K562 (cell line): Measurements from ENCODE around the gene CLUH. TPM values are rescaled to one million over a fixed set of nuclear protein-coding genes. Genes with fewer than 3 reads are reported as not detected.
A peak's percentile ranks its signal among the peaks of the same experiment; 100 is the strongest.

Source experiments
- ATAC-seq: fragments of 200-7000 bp; cut with Tn5 transposase; 3 replicates; pipeline ENCODE4 v1.9.1; 2020; ENCODE audit warnings: moderate library complexity
- BruUV-seq: library from RNA; stranded (reverse); fragments of 400-500 nt; replicated peaks from 2 replicates; lab custom pipeline; 2021; lab: Mats Ljungman, UMichigan
- CTCF ChIA-PET: fragments of 300-600 bp; formaldehyde crosslinking; extraction: SDS; loops from one replicate; lab custom pipeline; 2021; ENCODE audit warnings: low intra/inter-chr PET ratio; lab: Yijun Ruan, JAX
- POLR2A ChIA-PET: fragments of 300-600, 350-650 bp; sonication (Branson Sonifier 250); formaldehyde crosslinking; extraction: SDS; loops from one replicate; lab custom pipeline; 2021; ENCODE audit warnings: antibody characterized with exemption, inconsistent platforms; lab: Yijun Ruan, JAX
- DNase-seq, 4 experiments: peaks; one replicate each; pipeline versions ENCODE4 v3.0.0 to v3.0.0-alpha.2; 2011 to 2018; ENCODE audit warnings: low spot score in 3 of 4, mixed read lengths in 3 of 4; ENCODE audit errors: extremely low read depth in 1 of 4
- FAIRE-seq: peaks from 2 replicates; lab custom pipeline; 2011; peaks lifted over from hg19 to GRCh38; lab: Jason Lieb, UNC
- H2AFZ ChIP-seq: 2 replicates; pipeline ENCODE4 v1.6.0; 2011; ENCODE audit warnings: low read depth, low read length, control low read depth, inconsistent platforms
- H3K27ac ChIP-seq: fragments of 200-600 bp; 3 replicates; pipeline ENCODE4 v1.8.0; 2011; ENCODE audit warnings: low read depth, mild to moderate bottlenecking, control low read depth, inconsistent platforms, low read length, moderate library complexity, mixed read lengths; ENCODE audit errors: extremely low read depth
- H3K27me3 ChIP-seq, 2 experiments: fragments of 300-600 bp in 1 of 2; 2 replicates in 1 of 2; 3 replicates in 1 of 2; pipeline versions ENCODE4 v1.6.0 to v1.8.0; 2011; ENCODE audit warnings: inconsistent platforms in 2 of 2, low read length in 2 of 2, mild to moderate bottlenecking in 1 of 2, mixed read lengths in 1 of 2, moderate library complexity in 1 of 2; ENCODE audit not compliant: control insufficient read depth in 2 of 2, insufficient read depth in 2 of 2
- H3K36me3 ChIP-seq: fragments of 300-600 bp; 3 replicates; pipeline ENCODE4 v1.8.0; 2011; ENCODE audit warnings: mild to moderate bottlenecking, low read length, inconsistent platforms; ENCODE audit not compliant: control insufficient read depth, insufficient read depth
- H3K4me1 ChIP-seq, 2 experiments: fragments of 200-600 bp in 1 of 2; replicated peaks in 1 of 2; 2 replicates in 1 of 2; 3 replicates in 1 of 2; pipeline versions ENCODE4 v1.5.1 to v1.8.0; 2011; ENCODE audit warnings: inconsistent platforms in 2 of 2, low read length in 2 of 2, mild to moderate bottlenecking in 1 of 2, mixed read lengths in 1 of 2, moderate library complexity in 1 of 2; ENCODE audit not compliant: control insufficient read depth in 2 of 2, insufficient read depth in 2 of 2
- H3K4me2 ChIP-seq: 2 replicates; pipeline ENCODE4 v1.6.1; 2011; ENCODE audit warnings: low read length, control low read depth, inconsistent platforms, mixed read lengths; ENCODE audit not compliant: insufficient read depth
- H3K4me3 ChIP-seq: fragments of 200-600 bp; sonication (generic), shearing (Covaris generic); 2 replicates; pipeline ENCODE4 v1.5.1; 2016; ENCODE audit warnings: control low read depth, inconsistent platforms
- H3K79me2 ChIP-seq: fragments of 200-600 bp; 3 replicates; pipeline ENCODE4 v1.8.0; 2011; ENCODE audit warnings: low read length, inconsistent platforms; ENCODE audit not compliant: control insufficient read depth, insufficient read depth
- H3K9ac ChIP-seq, 2 experiments: 2 replicates each; pipeline versions ENCODE4 v1.6.0 to v1.6.1; 2011; ENCODE audit warnings: low read depth in 2 of 2, low read length in 2 of 2, control low read depth in 1 of 2, inconsistent platforms in 1 of 2, mild to moderate bottlenecking in 1 of 2, mixed read lengths in 1 of 2; ENCODE audit not compliant: insufficient read depth in 1 of 2
- H3K9me1 ChIP-seq: one replicate; pipeline ENCODE4 v1.6.0; 2011; ENCODE audit warnings: inconsistent platforms, mild to moderate bottlenecking, low read length, moderate library complexity; ENCODE audit not compliant: control insufficient read depth, insufficient read depth
- H3K9me3 ChIP-seq: replicated peaks from 2 replicates; pipeline ENCODE4 v1.5.1; 2011; ENCODE audit warnings: low read depth, low read length, inconsistent platforms; ENCODE audit not compliant: control insufficient read depth, insufficient read depth
- H4K20me1 ChIP-seq: replicated peaks from 2 replicates; pipeline ENCODE4 v1.6.1; 2011; ENCODE audit warnings: low read length, inconsistent platforms, mixed read lengths; ENCODE audit not compliant: control insufficient read depth, insufficient read depth
- CHD4 ChIP-seq: fragments of 200-600 bp; sonication (generic); IDR thresholded peaks from 3 replicates; pipeline ENCODE4 v1.6.1; 2012; ENCODE audit warnings: low read depth, mild to moderate bottlenecking, mixed read lengths, low read length, inconsistent platforms; ENCODE audit not compliant: insufficient read depth, insufficient replicate concordance, poor library complexity, severe bottlenecking
- DACH1 ChIP-seq: fragments of 450-650 bp; IDR thresholded peaks from 2 replicates; pipeline ENCODE4 v1.6.1; 2018; ENCODE audit not compliant: partially characterized antibody
- IFI16 ChIP-seq: fragments of 250-450 bp; sonication (Bioruptor Pico); IDR thresholded peaks from 2 replicates; pipeline ENCODE4 v2.1.2; 2022; ENCODE audit warnings: mild to moderate bottlenecking, inconsistent platforms
- POLR2G ChIP-seq: fragments of 200-400 bp; formaldehyde crosslinking; IDR thresholded peaks from 2 replicates; pipeline ENCODE4 v1.6.1; 2017; ENCODE audit warnings: low read depth, mild to moderate bottlenecking, antibody characterized with exemption, low read length, moderate library complexity
- PTRF ChIP-seq: fragments of 450-650 bp; IDR thresholded peaks from 2 replicates; pipeline ENCODE4 v1.6.1; 2016; ENCODE audit warnings: mild to moderate bottlenecking, missing genetic modification characterization, missing compliant biosample characterization
- ZBTB12 ChIP-seq: fragments of 250-450 bp; sonication (Bioruptor Pico); IDR thresholded peaks from 2 replicates; pipeline ENCODE4 v1.4.0; 2020
- WGBS: fragments of 100-300 bp; shearing (Covaris generic); methylation state at CpG from one replicate; pipeline ENCODE4 v1.1.6; 2016; ENCODE audit warnings: low coverage, mixed read lengths; ENCODE audit not compliant: insufficient coverage; ENCODE audit errors: missing lambda C conversion rate; 5-methylcytosine and 5-hydroxymethylcytosine counted together
- in situ Hi-C: fragments of 300-500 bp; cut with MboI; formaldehyde crosslinking; loops from 4 replicates; pipeline ENCODE4 v1.15.0; 2018; ENCODE audit warnings: inconsistent platforms, mixed read lengths
- intact Hi-C: fragments of 100-400 bp; cut with micrococcal nuclease; formaldehyde crosslinking; loops from 2 replicates; pipeline ENCODE4 v1.14.2; 2022
- polyA plus RNA-seq, 8 experiments: library from polyadenylated mRNA; depleted of rRNA in 4 of 8; stranded (reverse) in 5 of 8; unstranded in 3 of 8; fragments of >200 nt; fragmentation: Nextera tagmentation in 2 of 8; fragmentation: Illumina TruSeq in 1 of 8; extraction: Ambion mirVana in 2 of 8; extraction: Trizol in 1 of 8; gene quantifications; 2 replicates each; pipeline versions ENCODE4 v1.2.1 to v1.2.3, GENCODE V29; 2011 to 2014; ENCODE audit warnings: inconsistent platforms in 1 of 8, missing spikeins in 1 of 8
- total RNA-seq, 7 experiments: library from RNA; depleted of rRNA in 6 of 7; stranded (reverse); fragments of >200 nt in 6 of 7; fragmentation: Illumina TruSeq in 2 of 7; extraction: Trizol in 2 of 7; gene quantifications; 2 replicates each; pipeline versions ENCODE4 v1.2.1 to v1.2.3, GENCODE V29; 2011 to 2021; ENCODE audit warnings: low replicate concordance in 1 of 7
- TF ChIP-seq, protein P1 (sequence below): fragments of 250-450 bp; sonication (Bioruptor Pico); IDR thresholded peaks from 2 replicates; pipeline ENCODE4 v1.8.0; 2022; ENCODE audit warnings: inconsistent platforms

Gene CLUH
- total and polyA plus RNA-seq, 9 of the 15 experiments (the other 6 are each of a cell fraction or from before 2014, with no cell fraction given): 0.21 to 140 (median 33.2) TPM

DNA sequence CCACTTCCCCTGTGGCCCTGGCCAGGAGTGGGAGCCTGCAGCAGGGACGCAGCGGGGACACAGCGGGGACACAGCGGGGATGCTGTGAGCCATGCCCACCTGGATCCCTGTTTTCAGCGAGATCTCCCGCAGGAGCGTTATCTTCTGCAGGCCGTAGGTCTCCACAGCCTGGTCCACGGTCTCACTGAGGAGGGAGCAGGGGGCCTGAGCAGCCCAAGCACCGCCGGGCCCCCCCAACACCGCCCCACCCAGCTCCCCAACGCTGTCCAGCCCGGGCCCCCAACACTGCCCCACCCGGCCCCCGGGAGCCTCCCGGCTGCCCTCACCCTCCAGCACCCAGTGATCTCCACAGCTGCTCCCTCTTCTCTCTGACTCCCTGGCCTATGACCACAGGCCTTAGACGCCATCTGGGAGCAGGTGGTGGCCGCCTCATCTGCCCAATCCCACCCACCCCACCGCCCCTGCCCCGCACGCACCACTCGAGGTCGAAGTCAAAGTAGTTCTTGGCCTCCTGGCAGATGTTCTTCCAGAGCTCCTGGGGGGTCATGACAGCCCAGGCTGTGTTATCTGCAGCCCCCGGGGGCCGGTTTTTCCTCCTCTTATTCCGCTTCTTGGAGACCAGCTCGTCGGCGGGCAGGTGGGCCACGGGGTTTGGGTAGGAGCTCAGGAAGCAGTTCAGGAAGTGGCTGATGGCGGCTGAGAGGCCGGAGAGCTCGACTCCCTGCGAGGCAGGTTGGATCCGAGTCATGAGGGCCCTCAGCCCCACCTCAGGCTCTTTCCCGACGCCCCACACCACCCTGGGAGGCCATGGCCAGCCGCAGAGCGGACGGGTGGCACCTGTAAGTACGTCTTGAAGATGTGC lies 17.0 kb downstream of the CLUH start:
- intact Hi-C loops: no loop called here
- in situ Hi-C loops: no loop called here
- DNase-seq (no peak), FAIRE-seq (no peak), ATAC-seq (no peak)
- Histone ChIP-seq H4K20me1 (no peaks in the 10 kb centered on the region), H3K9me1 (no peaks in the 10 kb centered on the region), H3K27ac (no peak overlapping the region), H3K4me1 (peaks cover 0 to 44% of the 10 kb centered on the region in 2 experiments; a peak in 2 of 5 replicates), H3K4me3 (no peak overlapping the region), H3K4me2 (no peak overlapping the region), H3K9me3 (no peaks in the 10 kb centered on the region), H2AFZ (no peak overlapping the region), H3K9ac (no peak overlapping the region), H3K27me3 (no peaks in the 10 kb centered on the region), H3K79me2 (no peaks in the 10 kb centered on the region), H3K36me3 (peaks cover 82% of the 10 kb centered on the region; the same call in 1 of the 3 replicates)
- ChIA-PET POLR2A (interaction anchor here (0.6 to 1.3 kb wide), 4 partner anchors 9 to 39 kb away, joined by 3 to 4 read pairs (median 4); no protein-coding TSS in a partner anchor), CTCF (no interaction called here)
- 92% methylated on average over 7 of the region's 42 CpGs for WGBS
- BruUV-seq: no TSS peak
- no peak for TF ChIP-seq DACH1
- no peak for TF ChIP-seq ZBTB12 (CRISPR knock-in tag)
- no peak for TF ChIP-seq PTRF (tag)
- TF ChIP-seq, protein P1, sequence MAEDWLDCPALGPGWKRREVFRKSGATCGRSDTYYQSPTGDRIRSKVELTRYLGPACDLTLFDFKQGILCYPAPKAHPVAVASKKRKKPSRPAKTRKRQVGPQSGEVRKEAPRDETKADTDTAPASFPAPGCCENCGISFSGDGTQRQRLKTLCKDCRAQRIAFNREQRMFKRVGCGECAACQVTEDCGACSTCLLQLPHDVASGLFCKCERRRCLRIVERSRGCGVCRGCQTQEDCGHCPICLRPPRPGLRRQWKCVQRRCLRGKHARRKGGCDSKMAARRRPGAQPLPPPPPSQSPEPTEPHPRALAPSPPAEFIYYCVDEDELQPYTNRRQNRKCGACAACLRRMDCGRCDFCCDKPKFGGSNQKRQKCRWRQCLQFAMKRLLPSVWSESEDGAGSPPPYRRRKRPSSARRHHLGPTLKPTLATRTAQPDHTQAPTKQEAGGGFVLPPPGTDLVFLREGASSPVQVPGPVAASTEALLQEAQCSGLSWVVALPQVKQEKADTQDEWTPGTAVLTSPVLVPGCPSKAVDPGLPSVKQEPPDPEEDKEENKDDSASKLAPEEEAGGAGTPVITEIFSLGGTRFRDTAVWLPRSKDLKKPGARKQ (CRISPR knock-in tag): no peak
- TF ChIP-seq IFI16 (CRISPR knock-in tag): no peak
- TF ChIP-seq CHD4: no peak
- 0 out of 2 replicates have a peak, but pooled peaks have one; percentile 26 for TF ChIP-seq POLR2G
